Measurements from ENCODE around the gene PODXL.

DNA sequence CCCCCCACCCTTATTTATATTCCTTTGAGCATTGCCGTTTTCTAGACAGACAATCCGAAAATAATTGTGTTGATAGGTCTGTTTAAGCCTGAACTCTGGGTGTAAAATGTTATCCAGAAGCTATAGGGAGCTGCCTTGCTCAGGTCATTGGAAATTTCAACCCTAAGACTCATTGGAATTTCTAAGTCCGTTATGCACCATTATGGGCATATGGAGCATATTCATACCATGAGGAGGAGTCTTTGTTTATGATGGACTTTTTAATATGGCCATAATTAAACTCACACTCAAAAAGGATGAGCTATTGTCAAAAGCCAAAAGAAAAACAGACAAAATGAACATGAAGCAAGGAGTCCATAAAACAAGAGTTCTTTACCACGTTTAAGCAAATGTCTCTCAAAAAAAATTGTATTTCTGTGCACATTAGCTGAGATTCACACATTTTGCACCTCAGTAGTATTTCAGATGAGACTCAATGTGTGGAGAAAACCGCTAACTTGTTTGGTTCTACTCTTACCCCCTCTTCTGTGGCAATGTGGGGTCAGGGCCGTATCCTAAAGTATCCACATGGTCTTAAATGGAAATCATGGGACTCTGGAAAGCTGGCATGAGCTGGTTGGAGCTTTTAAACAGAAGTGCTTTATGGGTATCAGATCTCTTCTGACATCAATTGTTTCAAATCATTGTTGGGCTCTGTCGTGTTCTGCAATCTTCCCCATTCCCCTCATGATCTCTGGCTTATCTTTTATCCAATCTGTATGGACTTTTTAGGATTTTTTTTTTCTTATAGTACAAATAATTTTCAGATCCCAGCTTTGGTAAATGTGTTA, 60.5 kb downstream of the PODXL start:
- TF ChIP-seq, protein P1, sequence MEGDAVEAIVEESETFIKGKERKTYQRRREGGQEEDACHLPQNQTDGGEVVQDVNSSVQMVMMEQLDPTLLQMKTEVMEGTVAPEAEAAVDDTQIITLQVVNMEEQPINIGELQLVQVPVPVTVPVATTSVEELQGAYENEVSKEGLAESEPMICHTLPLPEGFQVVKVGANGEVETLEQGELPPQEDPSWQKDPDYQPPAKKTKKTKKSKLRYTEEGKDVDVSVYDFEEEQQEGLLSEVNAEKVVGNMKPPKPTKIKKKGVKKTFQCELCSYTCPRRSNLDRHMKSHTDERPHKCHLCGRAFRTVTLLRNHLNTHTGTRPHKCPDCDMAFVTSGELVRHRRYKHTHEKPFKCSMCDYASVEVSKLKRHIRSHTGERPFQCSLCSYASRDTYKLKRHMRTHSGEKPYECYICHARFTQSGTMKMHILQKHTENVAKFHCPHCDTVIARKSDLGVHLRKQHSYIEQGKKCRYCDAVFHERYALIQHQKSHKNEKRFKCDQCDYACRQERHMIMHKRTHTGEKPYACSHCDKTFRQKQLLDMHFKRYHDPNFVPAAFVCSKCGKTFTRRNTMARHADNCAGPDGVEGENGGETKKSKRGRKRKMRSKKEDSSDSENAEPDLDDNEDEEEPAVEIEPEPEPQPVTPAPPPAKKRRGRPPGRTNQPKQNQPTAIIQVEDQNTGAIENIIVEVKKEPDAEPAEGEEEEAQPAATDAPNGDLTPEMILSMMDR (tag by site-specific recombination; IDR thresholded peaks at IDR 0.05) = no peak
- TF ChIP-seq KLF10 (tag by site-specific recombination; IDR thresholded peaks at IDR 0.05) = no peak
- TF ChIP-seq ZNF660 (tag by site-specific recombination; IDR thresholded peaks at IDR 0.05) = no peak
- TF ChIP-seq, protein P2, sequence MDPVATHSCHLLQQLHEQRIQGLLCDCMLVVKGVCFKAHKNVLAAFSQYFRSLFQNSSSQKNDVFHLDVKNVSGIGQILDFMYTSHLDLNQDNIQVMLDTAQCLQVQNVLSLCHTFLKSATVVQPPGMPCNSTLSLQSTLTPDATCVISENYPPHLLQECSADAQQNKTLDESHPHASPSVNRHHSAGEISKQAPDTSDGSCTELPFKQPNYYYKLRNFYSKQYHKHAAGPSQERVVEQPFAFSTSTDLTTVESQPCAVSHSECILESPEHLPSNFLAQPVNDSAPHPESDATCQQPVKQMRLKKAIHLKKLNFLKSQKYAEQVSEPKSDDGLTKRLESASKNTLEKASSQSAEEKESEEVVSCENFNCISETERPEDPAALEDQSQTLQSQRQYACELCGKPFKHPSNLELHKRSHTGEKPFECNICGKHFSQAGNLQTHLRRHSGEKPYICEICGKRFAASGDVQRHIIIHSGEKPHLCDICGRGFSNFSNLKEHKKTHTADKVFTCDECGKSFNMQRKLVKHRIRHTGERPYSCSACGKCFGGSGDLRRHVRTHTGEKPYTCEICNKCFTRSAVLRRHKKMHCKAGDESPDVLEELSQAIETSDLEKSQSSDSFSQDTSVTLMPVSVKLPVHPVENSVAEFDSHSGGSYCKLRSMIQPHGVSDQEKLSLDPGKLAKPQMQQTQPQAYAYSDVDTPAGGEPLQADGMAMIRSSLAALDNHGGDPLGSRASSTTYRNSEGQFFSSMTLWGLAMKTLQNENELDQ (tag by site-specific recombination; IDR thresholded peaks at IDR 0.05; ENCODE audit: low read depth) = no peak
